Neural cell (in vitro differentiated cells): ENCODE results near the gene USP20. TPM values are rescaled to one million over a fixed set of nuclear protein-coding genes. Genes with fewer than 3 reads are reported as not detected.

Source experiments
- H2AFZ ChIP-seq: fragments of 200-600, 300-800 bp; sonication (generic), shearing (Covaris generic); 2 replicates; pipeline ENCODE4 v1.6.0; 2014; ENCODE audit warnings: low read depth, mild to moderate bottlenecking, antibody characterized with exemption, low read length, moderate library complexity
- H3F3A ChIP-seq: fragments of 200-600 bp; shearing (Covaris generic); 2 replicates; pipeline ENCODE4 v1.6.1; 2016; ENCODE audit warnings: mild to moderate bottlenecking, moderate library complexity, mixed read lengths, antibody characterized with exemption, low read length; ENCODE audit not compliant: insufficient read depth, poor library complexity, severe bottlenecking
- H3K27ac ChIP-seq: fragments of 200-600, 300-800 bp; sonication (generic), shearing (Covaris generic); 2 replicates; pipeline ENCODE4 v1.5.1; 2014; ENCODE audit warnings: mild to moderate bottlenecking, low read length, moderate library complexity
- H3K27me3 ChIP-seq: fragments of 300-800, 200-600 bp; sonication (generic), shearing (Covaris generic); 2 replicates; pipeline ENCODE4 v1.6.0; 2014; ENCODE audit warnings: mild to moderate bottlenecking, low read depth, low read length, moderate library complexity; ENCODE audit not compliant: insufficient read depth
- H3K36me3 ChIP-seq: fragments of 300-800, 200-600 bp; sonication (generic), shearing (Covaris generic); 2 replicates; pipeline ENCODE4 v1.5.1; 2014; ENCODE audit warnings: mild to moderate bottlenecking, antibody characterized with exemption, low read length, moderate library complexity; ENCODE audit not compliant: insufficient read depth
- H3K4me2 ChIP-seq: fragments of 300-800, 200-600 bp; sonication (generic), shearing (Covaris generic); 2 replicates; pipeline ENCODE4 v1.6.0; 2014; ENCODE audit warnings: mild to moderate bottlenecking, low read length
- H3K4me3 ChIP-seq: fragments of 300-800, 200-600 bp; sonication (generic), shearing (Covaris generic); 2 replicates; pipeline ENCODE4 v1.5.1; 2014; ENCODE audit warnings: mild to moderate bottlenecking, low read length, moderate library complexity
- H3K79me2 ChIP-seq: fragments of 200-600 bp; shearing (Covaris generic); replicated peaks from 2 replicates; pipeline ENCODE4 v1.6.0; 2014; ENCODE audit warnings: mild to moderate bottlenecking, low read length, moderate library complexity; ENCODE audit not compliant: insufficient read depth
- H3K9ac ChIP-seq: fragments of 300-800, 200-600 bp; sonication (generic), shearing (Covaris generic); 2 replicates; pipeline ENCODE4 v1.6.1; 2016; ENCODE audit warnings: mild to moderate bottlenecking, low read length, mixed read lengths
- H3K9me2 ChIP-seq: fragments of 200-600 bp; shearing (Covaris generic); 2 replicates; pipeline ENCODE4 v1.6.1; 2016; ENCODE audit warnings: mild to moderate bottlenecking, low read length, mixed read lengths; ENCODE audit not compliant: insufficient read depth
- H3K9me3 ChIP-seq: fragments of 200-600, 300-800 bp; sonication (generic), shearing (Covaris generic); 2 replicates; pipeline ENCODE4 v1.6.1; 2016; ENCODE audit warnings: mild to moderate bottlenecking, mixed run types, low read length, moderate library complexity, mixed read lengths
- H4K20me1 ChIP-seq: fragments of 200-600 bp; shearing (Covaris generic); 2 replicates; pipeline ENCODE4 v1.6.1; 2016; ENCODE audit warnings: mild to moderate bottlenecking, mixed run types; ENCODE audit not compliant: insufficient read depth
- CTCF ChIP-seq: fragments of 450-650 bp; IDR thresholded peaks from 2 replicates; pipeline ENCODE4 v1.5.1; 2014; ENCODE audit warnings: antibody characterized with exemption, mild to moderate bottlenecking, moderate library complexity; ENCODE audit not compliant: poor library complexity, severe bottlenecking
- EP300 ChIP-seq: fragments of 450-650 bp; conservative IDR thresholded peaks from 2 replicates; pipeline ENCODE4 v1.6.1; 2014; ENCODE audit warnings: antibody characterized with exemption, mild to moderate bottlenecking, moderate library complexity; ENCODE audit not compliant: poor library complexity, severe bottlenecking
- EZH2 ChIP-seq: fragments of 200-600, 300-800 bp; shearing (Covaris generic), sonication (generic); IDR thresholded peaks from 2 replicates; pipeline ENCODE4 v1.6.1; 2014; ENCODE audit warnings: antibody characterized with exemption, low read length, borderline replicate concordance, mild to moderate bottlenecking; ENCODE audit not compliant: insufficient read depth, poor library complexity, severe bottlenecking
- MXI1 ChIP-seq: fragments of 450-650 bp; conservative IDR thresholded peaks from 2 replicates; pipeline ENCODE4 v1.6.1; 2014; ENCODE audit warnings: antibody characterized with exemption, mild to moderate bottlenecking; ENCODE audit not compliant: poor library complexity, severe bottlenecking
- POLR2AphosphoS5 ChIP-seq: IDR thresholded peaks from 2 replicates; pipeline ENCODE4 v1.6.1; 2012
- RAD21 ChIP-seq: fragments of 450-650 bp; conservative IDR thresholded peaks from 2 replicates; pipeline ENCODE4 v1.6.1; 2014; ENCODE audit warnings: antibody characterized with exemption, mild to moderate bottlenecking, moderate library complexity
- REST ChIP-seq: IDR thresholded peaks from 2 replicates; pipeline ENCODE4 v1.6.1; 2012; ENCODE audit warnings: borderline replicate concordance
- SMC3 ChIP-seq: fragments of 450-650 bp; conservative IDR thresholded peaks from 2 replicates; pipeline ENCODE4 v1.6.1; 2014; ENCODE audit warnings: antibody characterized with exemption, mild to moderate bottlenecking, moderate library complexity; ENCODE audit not compliant: poor library complexity
- TAF1 ChIP-seq: IDR thresholded peaks from 2 replicates; pipeline ENCODE4 v1.6.1; 2012; ENCODE audit warnings: low read depth
- polyA plus RNA-seq: library from polyadenylated mRNA; depleted of rRNA; stranded (reverse); fragments of >200 nt; gene quantifications from 2 replicates; pipeline ENCODE4 v1.2.3, GENCODE V29; 2014

The USP20 gene
- polyA plus RNA-seq, 1 donor from 2014 or later: 39.8 TPM

GRCh38 chr9:129904734-129905133, 69.5 kb downstream of the USP20 start:
- no peak overlapping the region for H3K27ac ChIP-seq
- H3K36me3 ChIP-seq: no peaks in the 10 kb centered on the region
- no peaks in the 10 kb centered on the region for H4K20me1 ChIP-seq
- H3K79me2 ChIP-seq: no peaks in the 10 kb centered on the region
- no peak overlapping the region for H3K9ac ChIP-seq
- H3F3A ChIP-seq: no peaks in the 10 kb centered on the region
- no peaks in the 10 kb centered on the region for H3K27me3 ChIP-seq
- H3K4me2 ChIP-seq: no peak overlapping the region
- H3K9me3 ChIP-seq: no peaks in the 10 kb centered on the region
- no peaks in the 10 kb centered on the region for H3K9me2 ChIP-seq
- H3K4me3 ChIP-seq: no peak overlapping the region
- TF ChIP-seq TAF1 (no peak), SMC3 (no peak), EP300 (no peak), RAD21 (no peak), MXI1 (no peak), CTCF (no peak), EZH2 (no peak), REST (no peak), POLR2AphosphoS5 (no peak)
- no peak overlapping the region for H2AFZ ChIP-seq

- Histone ChIP-seq H3K4me2 (no peak overlapping the region), H3K9ac (no peak overlapping the region), H3K9me3 (no peaks in the 10 kb centered on the region), H3K27ac (no peak overlapping the region), H3K36me3 (no peaks in the 10 kb centered on the region), H3K27me3 (no peaks in the 10 kb centered on the region), H2AFZ (no peak overlapping the region), H3F3A (no peaks in the 10 kb centered on the region), H3K9me2 (no peaks in the 10 kb centered on the region), H3K79me2 (no peaks in the 10 kb centered on the region), H4K20me1 (no peaks in the 10 kb centered on the region), H3K4me3 (no peak overlapping the region)
- TF ChIP-seq EP300 (no peak), MXI1 (no peak), REST (no peak), RAD21 (no peak), POLR2AphosphoS5 (no peak), CTCF (no peak), TAF1 (no peak), EZH2 (no peak), SMC3 (no peak)
Observed at GRCh38 chr9:129906298-129906697, 71.0 kb downstream of the USP20 start.
